GM19351 (cell line): Measurements from ENCODE around the gene STX8.

Experiments
- ATAC-seq: cut with Tn5 transposase; IDR thresholded peaks from one replicate; pipeline ENCODE4 v1.9.1; 2021; ENCODE audit warnings: mild to moderate bottlenecking, moderate library complexity; ENCODE audit not compliant: unreplicated experiment

STX8 gene

GRCh38 chr17:9446528-9446927, 129.1 kb downstream of the STX8 start:
- no peak for ATAC-seq

DNA sequence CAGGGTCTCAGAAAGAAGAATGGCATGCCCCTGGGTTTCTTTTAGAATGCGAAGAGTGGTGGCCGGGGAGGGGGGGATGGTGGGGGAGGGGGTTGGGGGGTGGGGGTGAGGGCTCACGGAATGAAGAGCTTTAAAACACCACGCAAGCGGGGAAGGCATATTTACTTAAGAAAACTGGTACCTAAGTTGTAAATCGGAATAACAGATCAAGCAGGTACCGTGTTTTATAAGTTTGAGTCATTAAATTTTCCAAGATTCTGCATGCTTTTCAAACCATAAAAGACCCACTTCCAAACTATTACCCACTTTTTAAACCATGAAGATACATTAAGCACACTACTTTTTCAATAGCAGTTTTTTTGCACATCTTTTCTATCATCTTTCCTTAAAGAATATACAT, 130.2 kb downstream of the STX8 start:
- no peak for ATAC-seq

GRCh38 chr17:9444687-9445086, 130.9 kb downstream of the STX8 start:
- no peak for ATAC-seq

DNA sequence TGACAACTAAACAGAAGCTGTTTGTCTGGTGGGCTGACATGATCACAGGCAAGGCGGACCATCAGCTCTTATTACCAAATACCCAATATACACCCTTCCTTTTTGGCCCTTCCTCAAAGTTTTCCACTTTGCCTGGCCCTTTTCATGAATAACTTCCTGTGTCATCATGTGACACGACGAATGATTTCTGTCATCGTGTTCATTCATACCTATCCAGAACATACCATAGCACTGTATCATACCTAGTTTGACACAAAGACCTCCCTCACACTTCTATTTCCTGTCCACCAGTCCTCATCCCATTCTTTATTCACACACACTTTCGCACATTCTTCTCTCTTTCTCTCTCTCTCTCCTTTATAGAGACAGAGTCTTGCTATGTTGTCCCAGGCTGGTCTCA, 131.8 kb downstream of the STX8 start:
- no peak for ATAC-seq

DNA sequence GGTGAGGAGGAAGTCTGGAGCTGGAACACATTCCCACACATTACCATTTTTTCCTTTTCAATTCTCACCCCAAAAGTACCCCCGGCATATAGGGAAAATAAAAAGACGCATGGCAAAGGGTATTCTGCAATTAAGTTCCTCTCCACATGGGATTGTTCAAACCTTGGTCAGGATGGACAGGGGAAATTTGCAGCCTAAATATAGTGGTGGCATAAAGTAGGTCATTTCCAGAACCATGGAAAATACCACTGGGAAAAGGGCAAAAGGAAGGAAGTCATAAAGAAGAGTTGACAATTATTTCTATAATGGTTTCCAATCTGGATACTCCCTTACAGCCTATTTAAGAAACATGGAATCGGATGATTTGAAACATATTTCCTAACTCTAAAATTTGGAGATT, 135.8 kb downstream of the STX8 start:
- no peak for ATAC-seq

GRCh38 chr17:9436630-9437029, 139.0 kb downstream of the STX8 start:
- ATAC-seq = no peak

- no peak for ATAC-seq
Observed at GRCh38 chr17:9435165-9435564, 140.5 kb downstream of the STX8 start.

- ATAC-seq = no peak
Observed at GRCh38 chr17:9434642-9435057, 141.0 kb downstream of the STX8 start.

DNA sequence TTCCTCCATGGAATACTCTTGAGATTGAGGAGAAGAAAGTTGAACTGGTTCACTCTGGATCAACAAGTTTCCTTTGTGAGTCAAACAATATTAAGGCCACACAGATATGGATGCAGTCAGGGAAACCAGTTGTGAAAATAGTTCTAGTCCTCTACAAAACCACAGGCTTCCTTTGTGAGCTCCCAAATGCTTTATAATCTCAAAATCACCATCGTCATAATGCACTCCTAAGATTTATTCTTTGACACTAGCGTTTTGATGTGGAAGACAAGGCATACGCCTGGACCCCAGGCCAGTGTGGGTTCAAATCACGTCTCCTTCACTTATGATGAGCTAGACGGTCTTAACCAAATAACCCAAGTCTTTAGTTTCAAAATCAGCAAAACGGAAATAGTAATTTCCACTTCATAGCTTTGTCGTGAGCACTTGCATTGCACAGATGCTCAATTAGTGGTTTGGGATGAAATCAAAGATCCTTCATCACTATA, 142.6 kb downstream of the STX8 start:
- ATAC-seq = no peak

DNA sequence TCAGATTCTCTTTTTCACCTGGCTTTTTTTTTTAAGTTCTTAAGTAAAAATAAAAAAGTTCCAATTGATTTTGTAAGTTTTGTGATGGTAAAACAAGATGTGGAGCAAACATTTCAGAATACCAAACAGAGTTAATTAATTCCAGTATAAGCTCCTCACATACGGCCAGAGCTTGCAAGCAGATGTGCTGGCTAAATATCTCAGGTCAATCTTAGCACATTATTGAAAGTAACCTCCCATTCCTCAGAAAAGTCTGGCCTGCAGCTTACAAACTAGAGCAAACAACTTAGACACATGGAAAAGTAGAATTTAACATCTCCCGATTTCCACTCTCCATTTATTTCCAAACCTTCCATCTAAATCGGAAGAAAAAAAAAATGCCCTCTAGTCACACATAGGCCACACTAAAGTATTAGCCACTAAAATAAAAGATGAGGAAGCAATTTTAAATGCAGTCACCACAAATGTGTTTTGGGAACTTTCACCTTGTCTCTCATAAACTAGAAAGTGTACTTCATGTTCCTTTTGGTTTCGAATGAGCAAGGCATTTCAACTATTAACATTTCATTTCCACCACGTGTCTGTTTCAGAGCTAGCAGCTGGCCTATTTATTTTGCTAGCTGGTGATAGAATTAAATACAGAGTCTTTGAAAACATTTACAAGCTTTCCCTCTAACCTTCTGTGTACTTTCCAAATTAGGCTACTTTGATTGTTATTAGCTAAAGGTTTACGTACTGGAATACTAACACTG, 143.3 kb downstream of the STX8 start:
- peak; percentile 83 for ATAC-seq

GRCh38 chr17:9431620-9432019, 144.0 kb downstream of the STX8 start:
- no peak for ATAC-seq

GRCh38 chr17:9427465-9428315, 147.9 kb downstream of the STX8 start:
- no peak for ATAC-seq

DNA sequence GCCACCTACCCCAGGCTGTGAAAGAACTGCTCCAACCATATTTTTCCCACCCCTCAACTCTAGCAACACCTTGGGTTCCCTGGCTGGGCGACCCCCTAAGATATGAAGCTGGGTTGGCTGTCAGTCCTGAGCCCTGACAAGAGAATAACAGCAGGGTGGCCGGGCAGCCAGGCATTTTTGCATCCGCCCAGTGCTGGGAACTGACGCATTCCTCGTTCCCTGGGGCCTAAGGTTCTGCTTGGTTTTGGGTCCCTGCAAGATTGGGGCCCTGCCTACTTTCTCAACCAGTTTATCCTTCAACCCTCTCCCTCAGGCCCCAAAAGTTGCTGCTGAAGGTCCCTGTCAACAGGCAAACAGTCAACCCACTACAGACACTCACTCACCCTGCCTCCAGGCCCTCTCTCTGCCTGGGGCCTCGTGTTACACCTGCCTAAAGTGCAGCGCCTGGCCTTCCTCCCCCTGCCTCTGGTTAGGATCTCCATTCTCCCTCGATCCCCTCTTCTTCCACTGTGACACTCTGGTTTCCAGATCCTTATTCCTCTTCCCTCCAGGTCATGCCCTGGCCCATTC, 151.5 kb downstream of the STX8 start:
- ATAC-seq = no peak

- no peak for ATAC-seq
Observed at GRCh38 chr17:9421525-9421924, 154.1 kb downstream of the STX8 start.

DNA sequence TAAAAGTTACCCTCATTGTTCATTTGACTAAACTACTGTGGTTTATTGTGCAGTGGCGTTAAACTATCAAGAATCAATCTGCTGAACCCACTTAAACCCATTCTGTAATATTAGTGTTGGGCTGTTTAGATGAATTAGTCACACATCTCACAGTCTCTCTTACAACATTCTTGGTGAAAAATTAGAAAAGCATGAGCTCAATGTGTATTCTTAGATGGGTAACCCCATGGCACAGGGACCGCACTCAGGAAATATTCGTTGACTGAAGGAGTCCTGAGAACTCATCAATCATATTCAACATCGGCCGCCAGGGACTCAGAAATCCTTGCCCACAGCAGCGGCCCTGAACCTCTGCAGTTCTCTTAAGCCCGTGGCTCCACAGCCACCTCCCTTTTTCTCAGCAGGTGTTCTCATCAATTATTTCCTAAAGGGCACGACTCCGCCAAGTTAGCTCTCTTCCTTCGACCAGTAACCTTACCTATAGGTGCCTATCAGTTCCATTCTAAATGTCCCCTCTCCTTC, 155.6 kb downstream of the STX8 start:
- ATAC-seq = no peak

- peak; percentile 91 for ATAC-seq
Observed at GRCh38 chr17:9414471-9414870, 161.1 kb downstream of the STX8 start.

- ATAC-seq = no peak
Observed at GRCh38 chr17:9410737-9411136, 164.9 kb downstream of the STX8 start.

GRCh38 chr17:9410301-9410700, 165.3 kb downstream of the STX8 start:
- no peak for ATAC-seq

DNA sequence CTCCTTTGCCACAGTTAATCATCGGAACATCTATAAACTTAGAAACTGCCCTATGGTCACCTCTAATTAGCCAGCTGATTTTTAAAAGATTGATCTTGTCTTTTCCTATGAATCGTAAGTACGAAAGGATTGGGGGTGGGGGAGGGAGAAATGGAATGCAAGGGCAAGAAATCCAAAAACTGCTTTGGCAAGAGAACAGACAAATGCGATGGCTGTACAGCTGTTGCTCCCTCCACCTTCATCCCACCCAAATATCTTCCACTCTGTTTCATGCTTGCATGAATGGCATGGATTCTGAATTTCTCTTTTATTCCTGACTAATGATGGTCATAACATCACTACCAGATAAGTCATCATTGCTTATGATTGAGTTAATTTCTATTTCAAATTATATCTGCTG, 165.7 kb downstream of the STX8 start:
- ATAC-seq = no peak

DNA sequence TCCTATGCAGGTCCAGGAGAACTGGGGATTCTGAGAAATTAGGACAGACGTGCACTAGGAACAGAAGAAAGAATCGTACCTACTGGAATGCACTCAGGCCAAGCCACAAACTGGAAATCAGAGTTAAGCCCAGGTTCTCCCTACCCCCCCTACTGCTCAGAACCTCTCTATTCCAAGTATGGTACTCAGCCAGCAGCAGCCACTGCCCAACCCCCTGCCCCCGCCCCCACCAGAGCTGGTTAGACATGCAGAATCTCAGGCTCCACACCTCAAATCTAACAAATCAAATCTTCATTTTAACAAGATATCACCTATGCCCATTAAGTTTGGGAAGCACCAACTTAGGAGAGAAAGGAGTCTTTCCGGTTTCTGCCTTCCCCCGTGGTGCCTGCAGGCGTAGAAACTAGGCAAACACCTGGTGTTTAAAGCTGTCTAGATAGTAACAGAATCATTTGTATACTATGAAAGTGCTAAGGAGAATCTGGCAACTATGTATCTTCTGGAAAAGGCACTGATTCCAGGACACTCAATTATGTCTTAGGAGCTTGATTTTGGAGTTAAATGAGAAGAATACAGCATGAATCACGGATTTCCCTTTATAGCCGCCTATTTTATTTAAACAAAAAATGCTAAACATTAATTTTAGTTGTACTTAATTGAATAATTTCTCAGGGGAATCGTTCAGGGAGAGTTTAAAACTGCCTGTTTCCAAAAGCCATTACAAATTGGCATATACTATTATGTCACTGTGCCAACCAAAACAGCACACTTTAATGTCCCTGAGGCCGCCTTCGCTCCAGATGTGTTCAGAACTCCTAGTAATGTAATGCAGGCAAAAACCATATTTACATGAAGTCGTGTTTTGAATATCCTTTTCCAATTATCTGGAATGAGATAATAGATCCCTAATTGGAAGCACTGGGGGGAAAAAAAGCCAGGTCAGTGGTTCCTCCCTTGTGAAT, 166.5 kb downstream of the STX8 start:
- no peak for ATAC-seq
